ENCODE measurements around the gene SOCS7. TPM values are rescaled to one million over a fixed set of nuclear protein-coding genes. Genes with fewer than 3 reads are reported as not detected.

The SOCS7 gene
- total and polyA plus RNA-seq, 2 donors (not counting 1 experiment from before 2014, with no cell fraction given), result 9.4 to 20.8 TPM

- POLR2A ChIA-PET, result no interaction called here
- no peaks in the 10 kb centered on the region for H3K9me3 Mint-ChIP-seq (ENCODE audit: insufficient read depth)
- TF ChIP-seq CTCF (IDR thresholded peaks at IDR 0.05) (no peak), EZH2 (IDR thresholded peaks at IDR 0.05; ENCODE audit: borderline replicate concordance, insufficient read depth, low read depth, low read length, poor library complexity, severe bottlenecking) (no peak)
- Histone ChIP-seq H3K79me2 (ENCODE audit: control insufficient read depth, insufficient read depth, low read length) (no peaks in the 10 kb centered on the region), H3K9me3 (ENCODE audit: control extremely low read depth in 1 of 3, control insufficient read depth in 2 of 3, insufficient read depth in 1 of 3, low read length in 2 of 3) (no peaks in the 10 kb centered on the region), H3K4me3 (ENCODE audit: control extremely low read depth in 1 of 5, extremely low read depth in 1 of 5, insufficient read depth in 1 of 5, low read depth in 2 of 5, low read length in 4 of 5) (no peak overlapping the region), H3K36me3 (replicated peaks in 1 of 2; ENCODE audit: control extremely low read depth in 1 of 2, control insufficient read depth in 1 of 2, extremely low read depth in 1 of 2, insufficient read depth in 2 of 2, low read length in 1 of 2) (peaks cover 0 to 17% of the 10 kb centered on the region in 2 experiments), H3K4me2 (replicated peaks; ENCODE audit: low read depth, low read length, poor library complexity, severe bottlenecking) (no peak overlapping the region), H3K9ac (ENCODE audit: low read length) (no peak overlapping the region), H4K20me1 (ENCODE audit: control insufficient read depth, insufficient read depth, low read length, poor library complexity, severe bottlenecking) (no peaks in the 10 kb centered on the region), H3K4me1 (ENCODE audit: control insufficient read depth in 2 of 2, insufficient read depth in 2 of 2, low read length in 2 of 2) (no peaks in the 10 kb centered on the region), H3K27ac (ENCODE audit: low read length in 2 of 2) (no peak overlapping the region), H3K27me3 (replicated peaks in 1 of 4; ENCODE audit: control extremely low read depth in 1 of 4, control insufficient read depth in 3 of 4, insufficient read depth in 4 of 4, low read length in 3 of 4) (no peaks in the 10 kb centered on the region), H2AFZ (ENCODE audit: insufficient read depth, low read depth, low read length, poor library complexity, severe bottlenecking) (no peak overlapping the region)
- H3K4me1 Mint-ChIP-seq, result no peaks in the 10 kb centered on the region
- no peaks in the 10 kb centered on the region for H3K27me3 Mint-ChIP-seq
- H3K4me3 Mint-ChIP-seq, result no peak overlapping the region
- no peak for ATAC-seq (ENCODE audit: low read depth)
- DNase-seq, result no peak
- CTCF ChIA-PET, result interaction anchor here (1.8 to 2.1 kb wide), 2 partner anchors 11 to 54 kb away, joined by 9 to 10 read pairs; no protein-coding TSS in a partner anchor
- intact Hi-C loops (cut with micrococcal nuclease), result no loop called here
- WGBS (ENCODE audit: insufficient coverage), result no CpG with 5 or more reads among the region's 4 CpGs
- no peak overlapping the region for H3K27ac Mint-ChIP-seq
Measured at GRCh38 chr17:38403491-38403890, 51.8 kb downstream of the SOCS7 start.

- intact Hi-C loops (cut with micrococcal nuclease), result no loop called here
- POLR2A ChIA-PET, result no interaction called here
- Histone ChIP-seq H3K9me3 (ENCODE audit: control extremely low read depth in 1 of 3, control insufficient read depth in 2 of 3, insufficient read depth in 1 of 3, low read length in 2 of 3) (no peaks in the 10 kb centered on the region), H3K4me2 (replicated peaks; ENCODE audit: low read depth, low read length, poor library complexity, severe bottlenecking) (no peak overlapping the region), H3K4me1 (ENCODE audit: control insufficient read depth in 2 of 2, insufficient read depth in 2 of 2, low read length in 2 of 2) (no peaks in the 10 kb centered on the region), H3K4me3 (ENCODE audit: control extremely low read depth in 1 of 5, extremely low read depth in 1 of 5, insufficient read depth in 1 of 5, low read depth in 2 of 5, low read length in 4 of 5) (no peak overlapping the region), H3K36me3 (replicated peaks in 1 of 2; ENCODE audit: control extremely low read depth in 1 of 2, control insufficient read depth in 1 of 2, extremely low read depth in 1 of 2, insufficient read depth in 2 of 2, low read length in 1 of 2) (peaks cover 0 to 16% of the 10 kb centered on the region in 2 experiments), H3K79me2 (ENCODE audit: control insufficient read depth, insufficient read depth, low read length) (no peaks in the 10 kb centered on the region), H3K27me3 (replicated peaks in 1 of 4; ENCODE audit: control extremely low read depth in 1 of 4, control insufficient read depth in 3 of 4, insufficient read depth in 4 of 4, low read length in 3 of 4) (no peaks in the 10 kb centered on the region), H3K9ac (ENCODE audit: low read length) (no peak overlapping the region), H2AFZ (ENCODE audit: insufficient read depth, low read depth, low read length, poor library complexity, severe bottlenecking) (no peak overlapping the region), H3K27ac (ENCODE audit: low read length in 2 of 2) (no peak overlapping the region), H4K20me1 (ENCODE audit: control insufficient read depth, insufficient read depth, low read length, poor library complexity, severe bottlenecking) (no peaks in the 10 kb centered on the region)
- Mint-ChIP-seq H3K4me1 (no peaks in the 10 kb centered on the region), H3K27me3 (no peaks in the 10 kb centered on the region), H3K9me3 (ENCODE audit: insufficient read depth) (no peaks in the 10 kb centered on the region), H3K27ac (no peak overlapping the region), H3K4me3 (no peak overlapping the region)
- 92% methylated on average over 10 of the region's 16 CpGs for WGBS (ENCODE audit: insufficient coverage)
- ATAC-seq (ENCODE audit: low read depth), result no peak
- no peak for DNase-seq
- TF ChIP-seq EZH2 (IDR thresholded peaks at IDR 0.05; ENCODE audit: borderline replicate concordance, insufficient read depth, low read depth, low read length, poor library complexity, severe bottlenecking), result no peak
- TF ChIP-seq CTCF (IDR thresholded peaks at IDR 0.05), result no peak
- CTCF ChIA-PET, result interaction anchor here (1.8 kb wide), 1 partner anchor 10 kb away, joined by 9 read pairs; no protein-coding TSS in a partner anchor
Measured at GRCh38 chr17:38404174-38404943, 52.7 kb downstream of the SOCS7 start.
